Breast epithelium (tissue), 4 donors: ENCODE measurements around the gene NUP62CL. TPM values are rescaled to one million over a fixed set of nuclear protein-coding genes. Genes with fewer than 3 reads are reported as not detected.
"Not testable (repeated sequence)": the region's sequence is repeated elsewhere in the genome, so short reads cannot be mapped to it uniquely, and the experiment has no call there.

ENCODE experiments used
- DNase-seq, 2 donors: peaks; one replicate each; pipeline ENCODE4 v3.0.0-alpha.2; 2019; ENCODE audit warnings: low spot score in 2 of 2
- H3K27ac ChIP-seq, 2 donors: fragments of 200-600 bp; sonication (generic) in 1 of 2; one replicate each; pipeline ENCODE4 v1.5.1; 2016 to 2019; ENCODE audit warnings: mild to moderate bottlenecking in 1 of 2
- H3K27me3 ChIP-seq, 2 donors: fragments of 200-600 bp; sonication (generic) in 1 of 2; one replicate each; pipeline versions ENCODE4 v1.5.1 to v1.6.0; 2017 to 2019; ENCODE audit warnings: control low read depth in 1 of 2, mild to moderate bottlenecking in 1 of 2
- H3K36me3 ChIP-seq: fragments of 200-600 bp; one replicate; pipeline ENCODE4 v1.5.1; 2019
- H3K4me1 ChIP-seq, 2 donors: fragments of 200-600 bp; sonication (generic); one replicate each; pipeline ENCODE4 v1.5.1; 2016 to 2019; ENCODE audit warnings: control low read depth in 1 of 2
- H3K4me3 ChIP-seq, 3 donors: fragments of 200-600 bp; sonication (generic); 1 replicate in 2 of 3; 2 replicates in 1 of 3; pipeline ENCODE4 v1.5.1; 2016 to 2019; ENCODE audit warnings: mild to moderate bottlenecking in 3 of 3, moderate library complexity in 2 of 3
- H3K9me3 ChIP-seq, 2 donors: fragments of 200-600 bp; sonication (generic) in 1 of 2; one replicate each; pipeline ENCODE4 v1.5.1; 2016 to 2019; ENCODE audit warnings: control low read depth in 1 of 2
- POLR2A ChIP-seq: fragments of 450-650 bp; IDR thresholded peaks from one replicate; pipeline ENCODE4 v1.6.1; 2016; ENCODE audit warnings: antibody characterized with exemption, mild to moderate bottlenecking, moderate library complexity
- POLR2AphosphoS5 ChIP-seq, 3 donors: sonication (generic); formaldehyde crosslinking; IDR thresholded peaks; one replicate each; pipeline ENCODE4 v1.6.1; 2017; ENCODE audit warnings: antibody characterized with exemption in 3 of 3
- intact Hi-C: fragments of 100-400 bp; cut with DNase I; formaldehyde crosslinking; loops from one replicate; pipeline ENCODE4 v1.15.1; 2023; ENCODE audit warnings: low total_unique reads
- total RNA-seq, 3 donors: library from RNA; depleted of rRNA; stranded (reverse); fragments of >200 nt; gene quantifications; one replicate each; pipeline ENCODE4 v1.1.0, GENCODE V29; 2016
- TF ChIP-seq, protein P1 (sequence below), 3 donors: fragments of 450-650 bp; IDR thresholded peaks; one replicate each; pipeline ENCODE4 v1.5.1; 2016 to 2017; ENCODE audit warnings: antibody characterized with exemption in 3 of 3, mild to moderate bottlenecking in 3 of 3, moderate library complexity in 3 of 3

Gene NUP62CL
- total RNA-seq, 3 donors from 2014 or later = 0.64 to 8.5 (median 1.3) TPM

DNA sequence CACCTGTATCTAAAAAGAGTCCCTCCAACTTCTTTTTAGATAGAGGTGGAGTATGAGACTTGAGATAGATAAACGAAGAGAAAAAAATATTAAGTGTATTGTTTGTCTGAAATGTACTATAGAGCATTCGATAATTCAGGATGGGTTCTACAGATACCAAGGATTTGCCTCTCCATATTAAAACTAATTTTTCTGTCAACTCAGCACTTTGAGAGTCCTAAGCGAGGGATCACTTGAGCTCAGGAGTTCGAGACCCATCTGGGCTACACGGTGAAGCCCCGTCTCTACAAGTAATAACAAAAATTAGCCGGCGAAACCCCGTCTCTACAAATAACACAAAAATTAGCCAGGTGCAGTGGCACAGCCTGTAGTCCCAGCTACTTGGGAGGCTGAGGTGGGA lies 1.7 kb upstream of the NUP62CL start:
- intact Hi-C loops = no loop called here
- DNase-seq = no peak
- no peaks in the 10 kb centered on the region for H3K9me3 ChIP-seq
- no peaks in the 10 kb centered on the region for H3K4me1 ChIP-seq
- no peak overlapping the region for H3K4me3 ChIP-seq
- H3K27me3 ChIP-seq = peaks cover 0 to 39% of the 10 kb centered on the region in 2 donors
- no peak overlapping the region for H3K27ac ChIP-seq
- H3K36me3 ChIP-seq = no peaks in the 10 kb centered on the region
- TF ChIP-seq POLR2A (no peak), POLR2AphosphoS5 (IDR thresholded peaks at IDR 0.05) (no peak)
- TF ChIP-seq, protein P1, sequence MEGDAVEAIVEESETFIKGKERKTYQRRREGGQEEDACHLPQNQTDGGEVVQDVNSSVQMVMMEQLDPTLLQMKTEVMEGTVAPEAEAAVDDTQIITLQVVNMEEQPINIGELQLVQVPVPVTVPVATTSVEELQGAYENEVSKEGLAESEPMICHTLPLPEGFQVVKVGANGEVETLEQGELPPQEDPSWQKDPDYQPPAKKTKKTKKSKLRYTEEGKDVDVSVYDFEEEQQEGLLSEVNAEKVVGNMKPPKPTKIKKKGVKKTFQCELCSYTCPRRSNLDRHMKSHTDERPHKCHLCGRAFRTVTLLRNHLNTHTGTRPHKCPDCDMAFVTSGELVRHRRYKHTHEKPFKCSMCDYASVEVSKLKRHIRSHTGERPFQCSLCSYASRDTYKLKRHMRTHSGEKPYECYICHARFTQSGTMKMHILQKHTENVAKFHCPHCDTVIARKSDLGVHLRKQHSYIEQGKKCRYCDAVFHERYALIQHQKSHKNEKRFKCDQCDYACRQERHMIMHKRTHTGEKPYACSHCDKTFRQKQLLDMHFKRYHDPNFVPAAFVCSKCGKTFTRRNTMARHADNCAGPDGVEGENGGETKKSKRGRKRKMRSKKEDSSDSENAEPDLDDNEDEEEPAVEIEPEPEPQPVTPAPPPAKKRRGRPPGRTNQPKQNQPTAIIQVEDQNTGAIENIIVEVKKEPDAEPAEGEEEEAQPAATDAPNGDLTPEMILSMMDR (IDR thresholded peaks at IDR 0.05) = no peak

DNA sequence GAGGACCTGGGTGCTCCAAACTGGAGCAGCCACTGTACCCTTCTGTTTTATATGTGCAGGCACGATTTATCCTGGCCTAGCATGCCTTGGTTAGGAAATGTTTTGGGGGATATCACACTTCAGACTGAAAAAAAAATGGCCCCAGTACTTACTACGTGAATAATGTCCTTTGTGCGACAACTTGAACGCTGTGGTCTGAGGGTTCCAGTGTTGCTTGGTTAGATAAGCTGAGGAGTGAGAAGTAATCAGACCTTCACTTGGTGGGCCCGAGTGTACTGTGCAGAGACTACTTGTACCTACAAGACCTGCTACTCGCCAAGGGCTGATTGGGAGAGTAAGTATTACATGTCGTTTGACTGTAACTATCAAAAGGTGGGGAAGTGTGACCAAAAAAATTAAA lies 856 bp upstream of the NUP62CL start:
- Histone ChIP-seq H3K27ac (no peak overlapping the region), H3K4me1 (no peaks in the 10 kb centered on the region), H3K4me3 (no peak overlapping the region), H3K27me3 (peaks cover 0 to 33% of the 10 kb centered on the region in 2 donors), H3K36me3 (no peaks in the 10 kb centered on the region), H3K9me3 (no peaks in the 10 kb centered on the region)
- TF ChIP-seq POLR2A (no peak), POLR2AphosphoS5 (IDR thresholded peaks at IDR 0.05) (no peak)
- TF ChIP-seq, protein P1 (IDR thresholded peaks at IDR 0.05) = no peak
- intact Hi-C loops = no loop called here
- no peak for DNase-seq

DNA sequence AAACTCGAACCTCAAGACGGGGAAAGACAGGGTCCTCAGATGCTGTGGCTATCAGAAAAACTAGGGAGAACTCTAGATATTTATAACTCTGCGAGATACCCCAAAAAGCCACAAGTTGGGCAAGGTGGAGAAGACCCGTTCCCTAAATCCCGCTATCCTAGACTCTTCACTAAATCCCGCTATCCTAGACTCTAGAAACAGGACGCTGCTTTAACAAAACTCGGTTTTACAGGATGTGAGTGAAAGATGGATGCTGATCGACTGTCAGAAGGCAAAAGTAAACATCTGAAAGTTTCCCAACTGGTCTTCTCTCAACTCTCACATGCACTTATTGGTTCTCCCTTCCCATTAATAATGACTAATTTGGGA lies 448 bp upstream of the NUP62CL start:
- TF ChIP-seq POLR2A (no peak), POLR2AphosphoS5 (IDR thresholded peaks at IDR 0.05) (no peak)
- TF ChIP-seq, protein P1 (IDR thresholded peaks at IDR 0.05) = no peak
- Histone ChIP-seq H3K27ac (no peak overlapping the region), H3K36me3 (no peaks in the 10 kb centered on the region), H3K27me3 (peaks cover 0 to 29% of the 10 kb centered on the region in 2 donors), H3K9me3 (no peaks in the 10 kb centered on the region), H3K4me1 (no peaks in the 10 kb centered on the region), H3K4me3 (peak overlapping the region in 2 of 3 donors; percentile 52 to 62)
- no peak for DNase-seq
- intact Hi-C loops = no loop called here

DNA sequence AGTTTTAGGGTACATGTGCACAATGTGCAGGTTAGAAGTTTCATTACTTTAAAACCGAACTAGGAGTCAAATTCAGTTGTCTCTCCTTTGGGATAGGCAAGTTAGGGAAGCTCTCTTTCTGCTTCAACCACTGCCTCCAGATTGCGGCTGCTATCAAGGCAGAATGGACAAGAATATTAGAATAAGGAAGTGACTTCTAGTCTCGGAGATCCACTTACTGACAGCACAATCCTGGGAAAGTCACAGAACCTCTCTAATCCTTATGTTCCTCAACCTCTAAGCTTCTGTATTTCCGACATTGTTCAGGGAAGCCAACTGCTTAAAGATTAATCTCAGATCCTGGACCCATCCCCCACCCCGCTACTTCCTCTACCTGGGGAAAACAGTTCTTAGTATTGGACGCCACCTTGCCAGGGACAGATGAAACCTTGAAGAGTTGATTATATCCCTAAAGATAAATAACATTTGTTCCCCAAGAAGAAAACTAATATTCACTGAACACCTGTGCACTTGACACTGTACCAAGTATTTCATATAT lies 2.1 kb downstream of the NUP62CL start:
- Histone ChIP-seq H3K36me3 (no peaks in the 10 kb centered on the region), H3K27me3 (peaks cover 0 to 24% of the 10 kb centered on the region in 2 donors), H3K27ac (no peak overlapping the region), H3K4me3 (no peak overlapping the region), H3K4me1 (no peaks in the 10 kb centered on the region), H3K9me3 (no peaks in the 10 kb centered on the region)
- DNase-seq = no peak
- TF ChIP-seq, protein P1 (IDR thresholded peaks at IDR 0.05) = no peak
- TF ChIP-seq POLR2AphosphoS5 (IDR thresholded peaks at IDR 0.05) (no peak), POLR2A (no peak)
- intact Hi-C loops = no loop called here

DNA sequence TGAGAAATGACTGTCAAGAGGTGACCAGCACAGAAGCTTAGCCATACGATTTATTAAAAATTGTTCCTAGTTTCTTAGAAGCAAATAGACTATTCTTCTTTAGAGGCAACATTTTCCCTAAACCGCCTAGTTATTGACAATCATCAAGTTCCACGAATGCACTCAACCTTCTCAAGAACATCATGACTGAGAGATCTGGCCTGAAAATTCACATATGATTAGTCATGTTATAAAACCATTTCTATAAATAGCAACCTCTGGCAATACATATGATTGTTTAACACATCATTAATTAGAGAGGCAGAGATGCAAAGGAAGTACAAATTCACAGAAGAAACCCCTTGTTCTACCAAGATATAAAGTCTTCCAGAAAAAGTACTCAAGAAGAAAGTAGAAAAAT lies 6.7 kb downstream of the NUP62CL start:
- H3K9me3 ChIP-seq = no peaks in the 10 kb centered on the region
- DNase-seq = no peak
- intact Hi-C loops = no loop called here
- H3K36me3 ChIP-seq = no peaks in the 10 kb centered on the region
- H3K27ac ChIP-seq = no peak overlapping the region
- TF ChIP-seq POLR2A (no peak), POLR2AphosphoS5 (IDR thresholded peaks at IDR 0.05) (no peak)
- TF ChIP-seq, protein P1 (IDR thresholded peaks at IDR 0.05) = no peak
- H3K4me1 ChIP-seq = no peaks in the 10 kb centered on the region
- H3K27me3 ChIP-seq = peaks cover 0 to 21% of the 10 kb centered on the region in 2 donors
- no peak overlapping the region for H3K4me3 ChIP-seq

DNA sequence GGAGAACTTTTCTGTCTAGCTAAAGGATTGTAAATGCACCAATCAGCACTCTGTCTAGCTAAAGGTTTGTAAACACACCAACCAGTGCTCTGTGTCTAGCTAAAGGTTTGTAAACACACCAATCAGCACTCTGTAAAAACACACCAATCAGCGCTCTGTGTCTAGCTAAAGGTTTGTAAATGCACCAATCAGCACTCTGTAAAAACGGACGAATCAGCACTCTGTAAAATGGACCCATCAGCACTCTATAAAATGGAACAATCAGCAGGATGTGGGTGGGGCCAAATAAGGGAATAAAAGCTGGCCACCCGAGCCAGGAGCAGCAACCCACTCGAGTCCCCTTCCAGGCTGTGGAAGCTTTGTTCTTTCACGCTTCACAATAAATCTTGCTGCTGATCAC lies 8.2 kb downstream of the NUP62CL start:
- H3K4me3 ChIP-seq, DNase-seq, H3K27ac ChIP-seq, intact Hi-C loops, H3K4me1 ChIP-seq, H3K9me3 ChIP-seq, H3K36me3 ChIP-seq: not testable (repeated sequence)
- H3K27me3 ChIP-seq = peaks cover 0 to 13% of the 10 kb centered on the region in 2 donors
